AG04449 (cell line): ENCODE results near the gene PRTN3.
"Not testable (repeated sequence)": the region's sequence is repeated elsewhere in the genome, so short reads cannot be mapped to it uniquely, and the experiment has no call there.

Source experiments
- CTCF ChIA-PET: fragments of 350-600 bp; formaldehyde crosslinking; extraction: SDS; loops from one replicate; lab custom pipeline; 2021; ENCODE audit warnings: antibody characterized with exemption; lab: Yijun Ruan, JAX
- POLR2A ChIA-PET: fragments of 400-600, 350-600 bp; formaldehyde crosslinking; extraction: SDS; loops from one replicate; lab custom pipeline; 2020; ENCODE audit warnings: antibody characterized with exemption, inconsistent platforms; lab: Yijun Ruan, JAX
- DNase-seq: peaks from one replicate; pipeline ENCODE4 v3.0.0-alpha.2; 2010; ENCODE audit warnings: low read depth, low spot score
- H3K4me3 ChIP-seq: 2 replicates; pipeline ENCODE4 v1.5.1; 2011; ENCODE audit warnings: low read depth, mild to moderate bottlenecking, control low read depth, low read length
- CTCF ChIP-seq: IDR thresholded peaks from one replicate; pipeline ENCODE4 v1.5.1; 2011; ENCODE audit warnings: mild to moderate bottlenecking, moderate library complexity, low read length, control low read depth, inconsistent platforms; ENCODE audit not compliant: insufficient read depth; ENCODE audit errors: missing control alignments

PRTN3 gene

GRCh38 chr19:852136-853013 is 11.6 kb downstream of the PRTN3 start, which contains the start of gene ELANE:
Gene ELANE, plus strand, starts transcription at chr19:852303. Its CDS starts 26 bp downstream, at chr19:852329.
- no peak for TF ChIP-seq CTCF
- H3K4me3 ChIP-seq, result no peak within 1 kb of the TSS
- ChIA-PET POLR2A (no interaction called here), CTCF (no interaction called here)
- DNase-seq, result no peak

- no peak for DNase-seq
- ChIA-PET CTCF (no interaction called here), POLR2A (no interaction called here)
- H3K4me3 ChIP-seq, result no peak overlapping the region
- TF ChIP-seq CTCF, result no peak
These were observed 12.3 kb downstream of the PRTN3 start for GRCh38 chr19:853014-853585.

- POLR2A ChIA-PET, DNase-seq, H3K4me3 ChIP-seq: not testable (repeated sequence)
- CTCF ChIA-PET, result interaction anchor here (1.5 kb wide), 1 partner anchor 387 kb away, joined by 3 read pairs; no protein-coding TSS in a partner anchor
These were observed 12.9 kb downstream of the PRTN3 start for GRCh38 chr19:853614-854220.

- no peak for DNase-seq
- no peak for TF ChIP-seq CTCF
- POLR2A ChIA-PET, result no interaction called here
- no peak overlapping the region for H3K4me3 ChIP-seq
- CTCF ChIA-PET, result interaction anchor here (0.7 to 3.3 kb wide), 5 partner anchors 23 to 386 kb away, joined by 3 to 18 read pairs (median 3); partner anchors contain the start of gene WDR18
These were observed 13.8 kb downstream of the PRTN3 start for GRCh38 chr19:854549-854948.

- no peak for DNase-seq
- POLR2A ChIA-PET, result no interaction called here
- no peak for TF ChIP-seq CTCF
- no peak overlapping the region for H3K4me3 ChIP-seq
- CTCF ChIA-PET, result interaction anchor here (1.1 to 3.3 kb wide), 6 partner anchors 11 to 386 kb away, joined by 3 to 18 read pairs (median 6); partner anchors contain the start of gene WDR18
These were observed 14.3 kb downstream of the PRTN3 start for GRCh38 chr19:855142-855541.

- CTCF ChIA-PET, result interaction anchor here (0.7 to 3.3 kb wide), 19 partner anchors 10 to 385 kb away, joined by 3 to 18 read pairs (median 4); partner anchors contain the start of genes MED16, RNU6-9 and WDR18
- DNase-seq, result no peak
- POLR2A ChIA-PET, result no interaction called here
- no peak overlapping the region for H3K4me3 ChIP-seq
- no peak for TF ChIP-seq CTCF
These were observed 14.8 kb downstream of the PRTN3 start for GRCh38 chr19:855566-856120.
